Hepatocyte (in vitro differentiated cells): ENCODE results near the gene NR2F6.

Experiments
- CTCF ChIP-seq: fragments of 200-600 bp; sonication (generic); IDR thresholded peaks from 2 replicates; pipeline ENCODE4 v1.5.1; 2016; ENCODE audit warnings: antibody characterized with exemption, mild to moderate bottlenecking; ENCODE audit not compliant: poor library complexity
- EZH2 ChIP-seq: fragments of 200-600 bp; sonication (generic); IDR thresholded peaks from 2 replicates; pipeline ENCODE4 v1.6.1; 2016; ENCODE audit warnings: antibody characterized with exemption, mild to moderate bottlenecking, borderline replicate concordance

GRCh38 chr19:17245535-17245984, at the start of gene NR2F6:
- TF ChIP-seq EZH2 (no peak), CTCF (no peak)
